ENCODE results near the gene KLK10. TPM values are rescaled to one million over a fixed set of nuclear protein-coding genes. Genes with fewer than 3 reads are reported as not detected.

Gene KLK10
- total RNA-seq, 1 experiment from 2014 or later = not detected

GRCh38 chr19:51031220-51031879, 11.8 kb upstream of the KLK10 start:
- ATAC-seq (no peak), DNase-seq (ENCODE audit: low read depth, low spot score) (no peak)
- Histone ChIP-seq H3K27me3 (ENCODE audit: control insufficient read depth, insufficient read depth, low read length) (no peaks in the 10 kb centered on the region), H3K4me3 (ENCODE audit: low read depth in 2 of 2, low read length in 2 of 2) (no peak overlapping the region), H3K36me3 (ENCODE audit: control insufficient read depth, insufficient read depth, low read length) (no peaks in the 10 kb centered on the region), H3K27ac (ENCODE audit: low read length) (no peak overlapping the region), H3K4me1 (ENCODE audit: control insufficient read depth, insufficient read depth, low read length) (no peaks in the 10 kb centered on the region), H3K9me3 (ENCODE audit: control insufficient read depth, insufficient read depth, low read depth, low read length) (no peaks in the 10 kb centered on the region)
- ChIA-PET POLR2A (no interaction called here), CTCF (no interaction called here)
- no peak for TF ChIP-seq SIN3A (IDR thresholded peaks at IDR 0.05; ENCODE audit: borderline replicate concordance, insufficient read depth, low read depth, low read length)
- TF ChIP-seq REST (IDR thresholded peaks at IDR 0.05; ENCODE audit: insufficient read depth in 1 of 2, low read depth in 2 of 2, low read length in 1 of 2) = no peak
- no peak for TF ChIP-seq CTCF (IDR thresholded peaks at IDR 0.05)
- no peak for TF ChIP-seq POLR2AphosphoS5 (IDR thresholded peaks at IDR 0.05; ENCODE audit: low read depth, low read length)
- no peak for TF ChIP-seq TCF7L2 (IDR thresholded peaks at IDR 0.05; ENCODE audit: low read depth, low read length)
- intact Hi-C loops (cut with micrococcal nuclease; ENCODE audit: unreplicated experiment) (no loop called here), in situ Hi-C loops (cut with HindIII; ENCODE audit: low pct_unique_long_range_greater_than_20kb, low sequenced_read_pairs) (no loop called here)
- no TSS peak for BruUV-seq (replicated peaks)

DNA sequence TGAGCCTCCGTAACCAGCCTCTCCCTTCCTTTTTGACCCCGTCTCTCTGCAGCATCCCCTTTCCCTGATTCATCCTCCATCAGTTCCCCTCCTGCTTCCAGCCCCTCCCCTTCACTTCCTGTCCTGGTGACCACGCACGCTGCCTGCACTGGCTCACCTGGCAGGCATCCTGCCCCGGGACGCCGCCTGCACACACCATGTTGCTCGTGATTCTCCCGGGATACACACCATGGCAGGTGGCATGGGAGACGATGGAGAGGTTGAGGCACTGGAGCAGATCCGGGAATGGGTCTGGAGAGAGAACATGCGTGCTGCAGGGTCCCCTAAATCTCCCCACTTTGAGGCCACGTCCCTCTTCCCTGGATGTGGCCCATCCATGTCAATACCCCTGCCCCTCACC, 11.1 kb upstream of the KLK10 start:
- CTCF ChIA-PET = no interaction called here
- POLR2A ChIA-PET = no interaction called here
- Histone ChIP-seq H3K27ac (ENCODE audit: low read length) (no peak overlapping the region), H3K4me3 (ENCODE audit: low read depth in 2 of 2, low read length in 2 of 2) (no peak overlapping the region), H3K9me3 (ENCODE audit: control insufficient read depth, insufficient read depth, low read depth, low read length) (no peaks in the 10 kb centered on the region), H3K36me3 (ENCODE audit: control insufficient read depth, insufficient read depth, low read length) (no peaks in the 10 kb centered on the region), H3K27me3 (ENCODE audit: control insufficient read depth, insufficient read depth, low read length) (no peaks in the 10 kb centered on the region), H3K4me1 (ENCODE audit: control insufficient read depth, insufficient read depth, low read length) (no peaks in the 10 kb centered on the region)
- BruUV-seq (replicated peaks) = no TSS peak
- TF ChIP-seq TCF7L2 (IDR thresholded peaks at IDR 0.05; ENCODE audit: low read depth, low read length) = no peak
- no peak for TF ChIP-seq REST (IDR thresholded peaks at IDR 0.05; ENCODE audit: insufficient read depth in 1 of 2, low read depth in 2 of 2, low read length in 1 of 2)
- no peak for TF ChIP-seq SIN3A (IDR thresholded peaks at IDR 0.05; ENCODE audit: borderline replicate concordance, insufficient read depth, low read depth, low read length)
- no peak for TF ChIP-seq POLR2AphosphoS5 (IDR thresholded peaks at IDR 0.05; ENCODE audit: low read depth, low read length)
- no peak for TF ChIP-seq CTCF (IDR thresholded peaks at IDR 0.05)
- no peak for ATAC-seq
- DNase-seq (ENCODE audit: low read depth, low spot score) = no peak
- intact Hi-C loops (cut with micrococcal nuclease; ENCODE audit: unreplicated experiment) (no loop called here), in situ Hi-C loops (cut with HindIII; ENCODE audit: low pct_unique_long_range_greater_than_20kb, low sequenced_read_pairs) (no loop called here)

Measured in Panc1 (cell line).